ENCODE results near the gene ZNF780B.

The ZNF780B gene

GRCh38 chr19:40055832-40056504 is at the start of gene ZNF780B:
Gene ZNF780B (minus strand): TSS chr19:40056231. CDS start chr19:40050332, 5,899 bp downstream.
- H3K4me3 Mint-ChIP-seq: peak within 1 kb of the TSS; percentile 100
- ATAC-seq: peak; percentile 96
- H3K9me3 Mint-ChIP-seq: peaks cover 17% of the 10 kb centered on the region
- H3K27me3 Mint-ChIP-seq: no peaks in the 10 kb centered on the region
- H3K27ac Mint-ChIP-seq: peak within 1 kb of the TSS; percentile 97
- peaks cover 45% of the 10 kb centered on the region for H3K4me1 Mint-ChIP-seq
- H3K36me3 Mint-ChIP-seq: peaks cover 36% of the 10 kb centered on the region

GRCh38 chr19:40104754-40105153 is 48.7 kb upstream of the ZNF780B start:
- no peak overlapping the region for H3K4me3 Mint-ChIP-seq
- H3K4me1 Mint-ChIP-seq: no peaks in the 10 kb centered on the region

DNA sequence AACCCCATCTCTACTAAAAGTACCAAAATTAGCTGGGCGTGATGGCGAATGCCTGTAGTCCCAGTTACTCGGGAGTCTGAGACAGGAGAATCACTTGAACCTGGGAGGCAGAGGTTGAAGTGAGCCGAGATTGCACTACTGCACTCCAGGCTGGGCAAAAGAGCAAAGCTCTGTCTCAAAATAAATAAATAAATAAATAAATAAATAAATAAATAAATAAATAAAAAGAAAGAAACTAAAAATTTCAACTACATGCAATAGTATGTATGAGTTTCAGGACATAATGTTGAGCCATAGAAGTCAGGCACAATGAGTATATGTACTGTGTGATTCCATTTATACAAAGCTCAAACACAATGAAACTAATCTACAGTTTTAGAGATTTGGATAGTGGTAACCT is 47.6 kb upstream of the ZNF780B start:
- ATAC-seq: no peak
- H3K4me3 Mint-ChIP-seq: no peak overlapping the region
- H3K27ac Mint-ChIP-seq: no peak overlapping the region
- peaks cover 8% of the 10 kb centered on the region for H3K27me3 Mint-ChIP-seq
- peaks cover 3% of the 10 kb centered on the region for H3K9me3 Mint-ChIP-seq
- no peaks in the 10 kb centered on the region for H3K4me1 Mint-ChIP-seq
- no peaks in the 10 kb centered on the region for H3K36me3 Mint-ChIP-seq

More at GRCh38 chr19:40104754-40105153, 48.7 kb upstream of the ZNF780B start:
- no peaks in the 10 kb centered on the region for H3K27me3 Mint-ChIP-seq
- H3K27ac Mint-ChIP-seq: no peak overlapping the region
- no peaks in the 10 kb centered on the region for H3K36me3 Mint-ChIP-seq
- no peak for ATAC-seq
- H3K9me3 Mint-ChIP-seq: peaks cover 3% of the 10 kb centered on the region

GRCh38 chr19:40101813-40102212 is 45.8 kb upstream of the ZNF780B start:
- no peaks in the 10 kb centered on the region for H3K36me3 Mint-ChIP-seq
- ATAC-seq: no peak
- H3K27me3 Mint-ChIP-seq: peaks cover 25% of the 10 kb centered on the region
- no peak overlapping the region for H3K4me3 Mint-ChIP-seq
- no peaks in the 10 kb centered on the region for H3K4me1 Mint-ChIP-seq
- peaks cover 3% of the 10 kb centered on the region for H3K9me3 Mint-ChIP-seq
- no peak overlapping the region for H3K27ac Mint-ChIP-seq

DNA sequence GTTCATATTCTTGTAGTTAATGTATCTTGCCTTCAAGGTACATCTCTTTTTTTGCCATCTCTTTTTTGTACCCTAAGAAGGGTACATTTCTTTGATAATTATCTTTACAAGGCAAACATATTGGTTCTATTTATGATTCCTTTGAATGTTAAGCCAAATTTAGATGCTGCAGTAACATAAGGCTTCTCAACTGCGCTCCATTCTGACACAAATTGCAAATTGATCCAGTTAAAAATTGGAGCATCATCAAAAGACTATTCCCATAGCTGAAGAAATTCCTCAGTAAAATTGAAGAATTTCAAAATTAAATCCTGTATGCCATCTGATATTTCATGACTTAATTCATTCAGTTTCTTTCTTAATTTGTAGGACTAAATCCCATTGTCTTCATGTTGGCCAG is 37.4 kb upstream of the ZNF780B start:
- peaks cover 8% of the 10 kb centered on the region for H3K9me3 Mint-ChIP-seq
- peaks cover 27% of the 10 kb centered on the region for H3K4me1 Mint-ChIP-seq
- H3K4me3 Mint-ChIP-seq: no peak overlapping the region
- peaks cover 13% of the 10 kb centered on the region for H3K36me3 Mint-ChIP-seq
- no peak for ATAC-seq
- H3K27me3 Mint-ChIP-seq: peaks cover 44% of the 10 kb centered on the region
- H3K27ac Mint-ChIP-seq: no peak overlapping the region

- Mint-ChIP-seq H3K36me3 (peaks cover 24% of the 10 kb centered on the region), H3K4me3 (peak overlapping the region; percentile 100), H3K9me3 (peaks cover 13% of the 10 kb centered on the region), H3K27ac (peak overlapping the region; percentile 99), H3K27me3 (peaks cover 26% of the 10 kb centered on the region), H3K4me1 (peaks cover 37% of the 10 kb centered on the region)
- ATAC-seq: no peak
These were observed 35.4 kb upstream of the ZNF780B start for GRCh38 chr19:40091205-40092129.

GRCh38 chr19:40090241-40091204 is 34.5 kb upstream of the ZNF780B start, which contains the start of gene ZNF780A:
Gene ZNF780A (minus strand): TSS chr19:40090943. CDS start chr19:40084753, 6,190 bp downstream.
- ATAC-seq: peak; percentile 94
- Mint-ChIP-seq H3K27me3 (peaks cover 21% of the 10 kb centered on the region), H3K27ac (peak within 1 kb of the TSS; percentile 99), H3K4me1 (peaks cover 37% of the 10 kb centered on the region), H3K36me3 (peaks cover 20% of the 10 kb centered on the region), H3K9me3 (peaks cover 9% of the 10 kb centered on the region), H3K4me3 (peak within 1 kb of the TSS; percentile 100)

DNA sequence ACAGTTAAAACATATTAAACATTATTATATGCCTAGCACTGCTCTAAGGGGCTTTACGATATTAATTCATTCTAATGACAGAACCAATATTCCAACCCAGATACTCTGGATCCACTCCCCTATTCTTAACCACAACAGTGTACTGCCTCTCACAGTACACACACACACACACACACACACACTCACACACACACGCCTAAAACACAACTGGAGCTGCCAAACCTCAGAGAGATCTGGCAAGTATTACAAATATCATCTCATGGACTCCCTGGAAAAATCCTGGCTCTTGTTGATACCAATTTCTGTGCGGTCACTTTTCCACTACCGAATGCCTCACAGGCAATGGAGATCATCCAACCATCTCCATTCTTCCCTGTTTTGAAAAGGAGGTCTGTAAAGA is 33.4 kb upstream of the ZNF780B start:
- Mint-ChIP-seq H3K27ac (peak overlapping the region; percentile 99), H3K4me3 (peak overlapping the region; percentile 100), H3K27me3 (peaks cover 10% of the 10 kb centered on the region), H3K36me3 (peaks cover 24% of the 10 kb centered on the region), H3K9me3 (peaks cover 8% of the 10 kb centered on the region), H3K4me1 (peaks cover 37% of the 10 kb centered on the region)
- ATAC-seq: no peak

DNA sequence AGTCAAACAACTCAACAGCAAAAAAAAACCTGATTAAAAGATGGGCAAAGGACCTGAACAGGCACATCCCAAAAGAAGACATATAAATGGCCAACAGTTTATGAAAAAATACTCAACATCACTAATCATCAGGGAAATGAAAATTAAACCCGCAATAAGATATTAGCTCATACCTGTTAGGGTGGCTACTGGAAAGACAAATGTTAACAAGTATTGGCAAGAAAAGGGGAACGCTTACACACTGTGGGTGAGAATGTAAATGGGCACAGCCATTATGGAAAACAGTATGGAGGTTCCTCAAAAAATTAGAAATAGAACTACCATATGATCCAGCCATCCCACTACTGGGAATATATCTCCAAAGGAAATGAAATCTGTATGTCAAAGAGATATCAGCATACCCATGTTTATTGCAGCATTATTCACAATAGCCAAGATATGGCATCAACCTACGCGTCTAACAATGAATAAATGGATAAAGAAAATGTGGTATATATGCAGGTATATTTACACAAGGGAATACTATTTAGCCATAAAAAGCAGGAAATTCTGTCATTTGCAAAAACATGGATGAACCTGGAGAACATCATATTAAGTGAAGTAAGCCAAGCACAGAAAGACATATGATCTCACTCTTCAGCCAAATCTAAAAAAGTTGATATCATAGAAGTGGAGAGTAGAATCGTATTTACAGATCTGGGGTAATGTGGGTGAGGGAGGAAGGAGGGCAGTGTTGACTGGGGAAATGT is 32.4 kb upstream of the ZNF780B start:
- ATAC-seq: no peak
- Mint-ChIP-seq H3K27me3 (peaks cover under 1% of the 10 kb centered on the region), H3K4me1 (peaks cover 37% of the 10 kb centered on the region), H3K27ac (peak overlapping the region; percentile 41), H3K4me3 (no peak overlapping the region), H3K36me3 (peaks cover 31% of the 10 kb centered on the region), H3K9me3 (peaks cover 8% of the 10 kb centered on the region)

DNA sequence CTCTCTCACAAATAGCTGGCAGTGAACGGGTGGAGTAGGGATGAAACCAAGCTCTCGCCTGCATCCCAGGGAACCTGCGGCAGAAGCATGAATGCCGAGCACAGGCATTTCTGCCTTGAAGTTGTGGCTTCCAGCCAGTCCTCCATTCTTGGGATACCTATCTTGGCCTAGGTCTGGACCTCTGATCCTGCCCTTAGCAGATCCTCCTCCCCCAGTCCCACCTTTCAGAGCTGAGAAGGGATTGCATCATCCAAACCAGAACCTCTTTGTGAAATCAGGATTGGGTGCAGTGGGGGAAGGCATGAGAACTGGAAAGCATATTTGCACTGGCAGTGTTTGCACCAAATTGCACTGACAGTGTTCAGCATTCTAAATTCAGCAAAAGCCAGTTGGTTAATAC is 28.9 kb upstream of the ZNF780B start:
- Mint-ChIP-seq H3K4me3 (no peak overlapping the region), H3K27me3 (no peaks in the 10 kb centered on the region), H3K4me1 (peaks cover 32% of the 10 kb centered on the region), H3K36me3 (peaks cover 63% of the 10 kb centered on the region), H3K27ac (no peak overlapping the region), H3K9me3 (peaks cover 14% of the 10 kb centered on the region)
- no peak for ATAC-seq

DNA sequence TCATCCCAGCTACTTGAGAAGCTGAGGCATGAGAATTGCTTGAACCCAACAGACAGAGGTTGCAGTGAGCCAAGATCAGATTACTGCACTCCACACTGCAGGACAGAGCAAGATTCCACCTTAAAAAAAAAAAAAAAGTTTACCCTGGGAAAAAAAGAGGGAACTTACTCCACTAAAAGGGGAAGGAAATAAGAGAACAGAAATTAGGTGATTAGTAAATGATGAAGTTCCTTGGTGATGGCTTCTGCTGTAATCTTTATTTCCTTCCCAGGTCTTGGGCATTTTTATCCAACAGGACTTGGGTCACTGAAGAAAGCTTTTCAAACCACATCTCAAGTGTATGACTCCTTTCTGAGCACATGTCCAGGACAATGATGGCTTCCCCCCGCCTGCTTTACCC is 25.4 kb upstream of the ZNF780B start:
- Mint-ChIP-seq H3K27me3 (no peaks in the 10 kb centered on the region), H3K27ac (no peak overlapping the region), H3K4me3 (no peak overlapping the region), H3K4me1 (peaks cover 6% of the 10 kb centered on the region), H3K9me3 (peaks cover 32% of the 10 kb centered on the region), H3K36me3 (peaks cover 80% of the 10 kb centered on the region)
- no peak for ATAC-seq

DNA sequence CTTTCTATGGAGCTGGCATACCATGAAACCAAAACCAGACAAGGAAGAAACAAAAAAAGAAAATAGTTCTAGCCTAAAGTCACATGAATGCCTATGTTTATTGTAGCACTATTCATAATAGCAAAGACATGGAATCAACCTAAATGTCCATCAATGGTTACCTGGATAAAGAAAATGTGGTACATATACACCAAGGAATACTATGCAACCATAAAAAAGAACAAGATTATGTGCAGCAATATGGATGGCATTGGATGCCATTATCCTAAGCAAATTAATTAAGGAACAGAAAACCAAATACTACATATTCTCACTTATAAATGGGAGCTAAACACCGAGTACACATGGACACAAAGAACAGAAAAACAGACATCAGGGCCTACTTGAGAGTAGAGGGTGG is 24.3 kb upstream of the ZNF780B start:
- Mint-ChIP-seq H3K4me1 (peaks cover 6% of the 10 kb centered on the region), H3K36me3 (peaks cover 91% of the 10 kb centered on the region), H3K27ac (no peak overlapping the region), H3K4me3 (no peak overlapping the region), H3K27me3 (no peaks in the 10 kb centered on the region), H3K9me3 (peaks cover 32% of the 10 kb centered on the region)
- no peak for ATAC-seq

DNA sequence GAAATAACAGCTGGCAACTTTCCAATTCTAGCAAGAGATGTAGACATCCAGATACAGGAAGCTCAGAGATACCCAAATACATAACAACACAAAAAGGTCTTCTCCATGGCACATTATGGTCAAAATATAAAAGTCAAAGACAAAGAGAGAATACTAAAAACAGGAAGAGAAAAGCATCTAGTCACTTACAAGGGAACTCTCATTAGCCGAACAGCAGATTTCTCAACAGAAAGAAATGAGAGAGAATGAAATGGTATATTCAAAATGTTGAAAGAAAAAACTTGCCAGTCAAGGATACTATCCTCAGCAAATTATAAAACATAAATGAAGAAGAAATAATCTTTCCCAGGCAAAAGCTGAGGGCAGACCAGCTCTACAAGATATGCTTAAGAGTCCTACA is 22.3 kb upstream of the ZNF780B start:
- peaks cover 97% of the 10 kb centered on the region for H3K36me3 Mint-ChIP-seq
- H3K4me1 Mint-ChIP-seq: peaks cover 6% of the 10 kb centered on the region
- no peak overlapping the region for H3K4me3 Mint-ChIP-seq
- ATAC-seq: no peak
- H3K9me3 Mint-ChIP-seq: peaks cover 32% of the 10 kb centered on the region
- H3K27ac Mint-ChIP-seq: no peak overlapping the region
- H3K27me3 Mint-ChIP-seq: no peaks in the 10 kb centered on the region

GRCh38 chr19:40070058-40070457 is 14.0 kb upstream of the ZNF780B start:
- H3K9me3 Mint-ChIP-seq: peaks cover 3% of the 10 kb centered on the region
- no peak for ATAC-seq
- no peak overlapping the region for H3K4me3 Mint-ChIP-seq

More at GRCh38 chr19:40070058-40070457, 14.0 kb upstream of the ZNF780B start:
- no peak overlapping the region for H3K27ac Mint-ChIP-seq
- H3K4me1 Mint-ChIP-seq: no peaks in the 10 kb centered on the region
- H3K36me3 Mint-ChIP-seq: peaks cover 46% of the 10 kb centered on the region
- H3K27me3 Mint-ChIP-seq: no peaks in the 10 kb centered on the region

All from stimulated activated memory B cell treated with anti-CD40 and anti-IgM and Interleukin-4, amounts not matched to agents 10 μg/mL and 1 μg/mL and 100 μg/mL, for 72 hours (primary cell).